SK-N-SH treated with all-trans-retinoic acid at 6 μM for 48 hours (cell line): Measurements from ENCODE around the gene COL5A2.

Source experiments
- ATAC-seq: fragments of 200-7000 bp; cut with Tn5 transposase; 3 replicates; pipeline ENCODE4 v1.9.1; 2020; ENCODE audit warnings: mild to moderate bottlenecking, moderate library complexity
- ARNTL ChIP-seq: fragments of 450-650 bp; formaldehyde crosslinking; IDR thresholded peaks from 2 replicates; pipeline ENCODE4 v1.5.0; 2020; ENCODE audit warnings: low read depth, mild to moderate bottlenecking, moderate library complexity, borderline replicate concordance
- BACH2 ChIP-seq: fragments of 250-450 bp; sonication (Bioruptor Pico); IDR thresholded peaks from 2 replicates; pipeline ENCODE4 v1.9.0; 2021; ENCODE audit warnings: mild to moderate bottlenecking, borderline replicate concordance
- CSRNP3 ChIP-seq: fragments of 250-450 bp; sonication (Bioruptor Pico); IDR thresholded peaks from 2 replicates; pipeline ENCODE4 v1.5.1; 2021; ENCODE audit warnings: mild to moderate bottlenecking, moderate library complexity
- GLIS3 ChIP-seq: fragments of 250-450 bp; sonication (Bioruptor Pico); IDR thresholded peaks from 2 replicates; pipeline ENCODE4 v1.5.0; 2020; ENCODE audit warnings: mild to moderate bottlenecking, moderate library complexity
- ISL1 ChIP-seq: fragments of 250-450 bp; sonication (Bioruptor Pico); IDR thresholded peaks from 2 replicates; pipeline ENCODE4 v2.1.2; 2022; ENCODE audit warnings: mild to moderate bottlenecking, moderate library complexity
- OSR1 ChIP-seq: fragments of 250-450 bp; sonication (Bioruptor Pico); IDR thresholded peaks from 2 replicates; pipeline ENCODE4 v1.8.0; 2022; ENCODE audit warnings: moderate library complexity, mild to moderate bottlenecking, inconsistent platforms
- PATZ1 ChIP-seq: fragments of 250-450 bp; sonication (Bioruptor Pico); IDR thresholded peaks from 2 replicates; pipeline ENCODE4 v1.8.0; 2020; ENCODE audit warnings: mild to moderate bottlenecking, moderate library complexity, borderline replicate concordance
- PPARA ChIP-seq: fragments of 250-450 bp; sonication (Bioruptor Pico); IDR thresholded peaks from 2 replicates; pipeline ENCODE4 v1.5.0; 2020; ENCODE audit warnings: mild to moderate bottlenecking, borderline replicate concordance
- RARB ChIP-seq: fragments of 250-450 bp; sonication (Bioruptor Pico); IDR thresholded peaks from 2 replicates; pipeline ENCODE4 v1.8.0; 2021; ENCODE audit warnings: mild to moderate bottlenecking, moderate library complexity
- SNAI2 ChIP-seq: fragments of 250-450 bp; sonication (Bioruptor Pico); IDR thresholded peaks from 2 replicates; pipeline ENCODE4 v1.5.0; 2020; ENCODE audit warnings: mild to moderate bottlenecking, moderate library complexity
- TCF4 ChIP-seq: fragments of 250-450 bp; sonication (Bioruptor Pico); IDR thresholded peaks from 2 replicates; pipeline ENCODE4 v1.8.0; 2021; ENCODE audit warnings: mild to moderate bottlenecking, moderate library complexity, borderline replicate concordance
- TSHZ2 ChIP-seq: fragments of 250-450 bp; sonication (Bioruptor Pico); IDR thresholded peaks from 2 replicates; pipeline ENCODE4 v1.5.0; 2020; ENCODE audit warnings: mild to moderate bottlenecking, moderate library complexity
- ZC3H10 ChIP-seq: fragments of 250-450 bp; sonication (Bioruptor Pico); IDR thresholded peaks from 2 replicates; pipeline ENCODE4 v1.5.1; 2021; ENCODE audit warnings: mild to moderate bottlenecking, moderate library complexity
- ZFP30 ChIP-seq: fragments of 450-650 bp; formaldehyde crosslinking; IDR thresholded peaks from 2 replicates; pipeline ENCODE4 v1.5.0; 2022; ENCODE audit warnings: mild to moderate bottlenecking, moderate library complexity
- ZNF565 ChIP-seq: fragments of 450-650 bp; formaldehyde crosslinking; conservative IDR thresholded peaks from 2 replicates; pipeline ENCODE4 v1.5.0; 2020; ENCODE audit warnings: low read depth, mild to moderate bottlenecking, moderate library complexity
- ZNF70 ChIP-seq: fragments of 450-650 bp; formaldehyde crosslinking; IDR thresholded peaks from 2 replicates; pipeline ENCODE4 v1.5.0; 2020; ENCODE audit warnings: mild to moderate bottlenecking, moderate library complexity
- ZNF8 ChIP-seq: fragments of 450-650 bp; formaldehyde crosslinking; IDR thresholded peaks from 2 replicates; pipeline ENCODE4 v1.5.0; 2020; ENCODE audit warnings: mild to moderate bottlenecking, moderate library complexity

COL5A2 gene

GRCh38 chr2:189022492-189022891 is 157.1 kb downstream of the COL5A2 start:
- peak; percentile 68 for ATAC-seq
- no peak for TF ChIP-seq ISL1
- peak; percentile 72 for TF ChIP-seq TCF4 (CRISPR knock-in tag)

- ATAC-seq, result peak; percentile 13
- TF ChIP-seq TCF4 (CRISPR knock-in tag) (no peak), BACH2 (CRISPR knock-in tag) (no peak), PATZ1 (CRISPR knock-in tag) (no peak), PPARA (CRISPR knock-in tag) (no peak), ZC3H10 (no peak), ZNF70 (CRISPR knock-in tag) (no peak), ISL1 (no peak), ZNF565 (no peak), RARB (no peak), CSRNP3 (no peak), ZNF8 (no peak), TSHZ2 (no peak), GLIS3 (CRISPR knock-in tag) (no peak)
Measured at GRCh38 chr2:189022053-189022481, 157.5 kb downstream of the COL5A2 start.

GRCh38 chr2:189020179-189020578 is 159.4 kb downstream of the COL5A2 start:
- ATAC-seq, result no peak
- TF ChIP-seq ZFP30 (CRISPR knock-in tag) (no peak), PATZ1 (CRISPR knock-in tag) (no peak), ZNF8 (no peak), BACH2 (CRISPR knock-in tag) (no peak), ARNTL (CRISPR knock-in tag) (no peak), RARB (no peak), CSRNP3 (no peak), OSR1 (no peak), ZC3H10 (no peak), SNAI2 (CRISPR knock-in tag) (no peak), ZNF70 (CRISPR knock-in tag) (no peak), GLIS3 (CRISPR knock-in tag) (no peak)

- peak; percentile 1; the same call in 1 of the 3 replicates for ATAC-seq
- TF ChIP-seq ZC3H10 (no peak), BACH2 (CRISPR knock-in tag) (no peak), ZNF565 (no peak), ARNTL (CRISPR knock-in tag) (no peak), ZFP30 (CRISPR knock-in tag) (no peak)
Measured at GRCh38 chr2:189018631-189019030, 160.9 kb downstream of the COL5A2 start.
